ENCODE data around the gene ABHD1.
"Not testable (repeated sequence)": the region's sequence is repeated elsewhere in the genome, so short reads cannot be mapped to it uniquely, and the experiment has no call there.

The ABHD1 gene

DNA sequence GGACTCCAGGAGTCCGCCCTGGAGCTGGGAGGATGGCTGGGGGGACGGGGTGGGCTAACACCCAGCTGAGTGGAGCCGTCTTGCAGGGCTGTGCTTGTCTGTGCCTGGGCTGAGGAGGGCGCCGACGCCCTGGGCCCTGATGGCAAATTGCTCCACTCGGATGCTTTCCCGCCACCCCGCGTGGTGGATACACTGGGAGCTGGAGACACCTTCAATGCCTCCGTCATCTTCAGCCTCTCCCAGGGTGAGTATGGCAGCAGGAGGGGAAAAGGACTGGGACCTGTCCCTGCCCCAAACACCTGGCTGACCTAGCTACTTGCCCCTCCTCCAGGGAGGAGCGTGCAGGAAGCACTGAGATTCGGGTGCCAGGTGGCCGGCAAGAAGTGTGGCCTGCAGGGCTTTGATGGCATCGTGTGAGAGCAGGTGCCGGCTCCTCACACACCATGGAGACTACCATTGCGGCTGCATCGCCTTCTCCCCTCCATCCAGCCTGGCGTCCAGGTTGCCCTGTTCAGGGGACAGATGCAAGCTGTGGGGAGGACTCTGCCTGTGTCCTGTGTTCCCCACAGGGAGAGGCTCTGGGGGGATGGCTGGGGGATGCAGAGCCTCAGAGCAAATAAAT is 24.2 kb upstream of the ABHD1 start:
- H4K20me1 ChIP-seq, result no peaks in the 10 kb centered on the region
- H3K9me3 ChIP-seq (replicated peaks in 1 of 11), result no peaks in the 10 kb centered on the region
- H3K4me1 ChIP-seq, result peaks cover 15 to 24% (median 19%) of the 10 kb centered on the region in 10 experiments; a peak in 19 of 20 replicates
- no peak for TF ChIP-seq Cebpa-rat (IDR thresholded peaks at IDR 0.05)
- peak overlapping the region in 4 of 11 experiments; percentile 12 to 50 (median 42); a peak in 4 of 22 replicates for H3K4me2 ChIP-seq
- H3K27ac ChIP-seq, result no peak overlapping the region
- H3K4me3 ChIP-seq, result no peak overlapping the region
- H3K36me3 ChIP-seq, result no peaks in the 10 kb centered on the region
- H3K27me3 ChIP-seq, result no peaks in the 10 kb centered on the region
- H3K9ac ChIP-seq, result peak overlapping the region in 1 of 11 experiments; percentile 19; a peak in 4 of 22 replicates

- H3K4me1 ChIP-seq, result peaks cover 16 to 24% (median 19%) of the 10 kb centered on the region in 10 experiments; a peak in 19 of 20 replicates
- no peaks in the 10 kb centered on the region for H3K9me3 ChIP-seq (replicated peaks in 1 of 11)
- H3K27ac ChIP-seq, result no peak overlapping the region
- no peak overlapping the region for H3K4me3 ChIP-seq
- H3K4me2 ChIP-seq, result no peak overlapping the region
- H4K20me1 ChIP-seq, result no peaks in the 10 kb centered on the region
- no peaks in the 10 kb centered on the region for H3K36me3 ChIP-seq
- no peaks in the 10 kb centered on the region for H3K27me3 ChIP-seq
- H3K9ac ChIP-seq, result no peak overlapping the region
- no peak for TF ChIP-seq Cebpa-rat (IDR thresholded peaks at IDR 0.05)
These were observed 23.6 kb upstream of the ABHD1 start for GRCh38 chr2:27100036-27100435.

GRCh38 chr2:27102329-27102728 is 21.3 kb upstream of the ABHD1 start:
- Histone ChIP-seq H3K9me3 (replicated peaks in 1 of 11) (no peaks in the 10 kb centered on the region), H3K4me1 (peaks cover 13 to 27% (median 17%) of the 10 kb centered on the region in 10 experiments), H3K4me3 (no peak overlapping the region), H3K4me2 (no peak overlapping the region), H3K36me3 (no peaks in the 10 kb centered on the region), H3K27ac (no peak overlapping the region), H4K20me1 (no peaks in the 10 kb centered on the region), H3K9ac (no peak overlapping the region), H3K27me3 (no peaks in the 10 kb centered on the region)
- no peak for TF ChIP-seq Cebpa-rat (IDR thresholded peaks at IDR 0.05)

- Histone ChIP-seq H3K9me3 (replicated peaks in 1 of 11) (no peaks in the 10 kb centered on the region), H3K4me3 (no peak overlapping the region), H3K9ac (peak overlapping the region in 2 of 11 experiments; percentile 17 to 22; a peak in 1 of 22 replicates), H3K4me1 (peaks cover 9 to 18% (median 13%) of the 10 kb centered on the region in 10 experiments), H3K36me3 (no peaks in the 10 kb centered on the region), H4K20me1 (no peaks in the 10 kb centered on the region), H3K27me3 (no peaks in the 10 kb centered on the region), H3K27ac (no peak overlapping the region), H3K4me2 (peak overlapping the region; percentile 38 to 69 (median 55); a peak in 21 of 22 replicates)
- no peak for TF ChIP-seq Cebpa-rat (IDR thresholded peaks at IDR 0.05)
These were observed 17.6 kb upstream of the ABHD1 start for GRCh38 chr2:27105981-27106380.

DNA sequence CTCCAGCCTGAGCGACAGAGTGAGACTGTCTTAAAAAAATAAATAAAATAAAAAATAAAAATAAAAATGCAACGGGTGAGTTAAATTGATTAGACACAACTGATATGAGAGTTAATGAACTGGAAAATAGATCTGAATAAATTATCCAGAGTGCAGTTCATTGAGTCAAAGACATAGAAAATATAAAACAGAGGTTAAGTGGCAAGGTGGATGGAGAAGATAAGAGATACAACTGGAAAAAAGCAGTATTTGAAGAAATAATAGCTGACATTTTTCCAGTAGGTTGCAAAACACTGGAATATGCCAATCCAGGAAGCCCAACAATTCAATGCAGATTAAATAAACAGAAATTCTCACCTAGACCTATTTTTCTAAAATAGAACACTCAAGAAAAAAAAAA is 15.4 kb upstream of the ABHD1 start:
- no peak overlapping the region for H3K27ac ChIP-seq
- no peaks in the 10 kb centered on the region; a peak in 1 of 22 replicates for H4K20me1 ChIP-seq
- H3K9me3 ChIP-seq (replicated peaks in 1 of 11), result no peaks in the 10 kb centered on the region
- no peaks in the 10 kb centered on the region for H3K36me3 ChIP-seq
- H3K27me3 ChIP-seq, result no peaks in the 10 kb centered on the region
- H3K4me2 ChIP-seq, result no peak overlapping the region
- no peak for TF ChIP-seq Cebpa-rat (IDR thresholded peaks at IDR 0.05)
- H3K9ac ChIP-seq, result no peak overlapping the region
- H3K4me3 ChIP-seq, result no peak overlapping the region
- peaks cover 9 to 18% (median 13%) of the 10 kb centered on the region in 10 experiments for H3K4me1 ChIP-seq

DNA sequence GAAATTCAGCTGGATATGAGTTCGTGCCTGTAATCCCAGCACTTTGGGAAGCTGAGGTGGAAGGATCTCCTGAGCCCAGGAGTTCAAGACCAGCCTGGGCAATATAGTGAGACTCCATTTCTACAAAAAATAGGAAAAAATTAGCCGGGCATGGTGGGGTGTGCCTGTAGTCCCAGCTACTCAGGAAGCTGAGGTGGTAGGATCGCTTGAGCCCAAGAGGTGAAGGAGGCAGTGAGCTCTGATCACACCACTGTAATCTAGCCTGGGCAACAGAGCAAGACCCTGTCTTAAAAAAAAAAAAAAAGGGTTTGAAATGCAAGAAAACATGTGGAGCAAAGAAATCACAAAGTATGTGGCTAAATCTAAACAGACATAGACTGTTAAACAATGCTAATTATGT is 14.5 kb upstream of the ABHD1 start:
- H3K4me3 ChIP-seq, result no peak overlapping the region
- no peak overlapping the region for H3K9ac ChIP-seq
- H3K9me3 ChIP-seq (replicated peaks in 1 of 11), result no peaks in the 10 kb centered on the region
- H4K20me1 ChIP-seq, result no peaks in the 10 kb centered on the region; a peak in 1 of 22 replicates
- no peak overlapping the region for H3K4me2 ChIP-seq
- no peak for TF ChIP-seq Cebpa-rat (IDR thresholded peaks at IDR 0.05)
- no peaks in the 10 kb centered on the region for H3K27me3 ChIP-seq
- peaks cover 9 to 18% (median 13%) of the 10 kb centered on the region in 10 experiments for H3K4me1 ChIP-seq
- H3K27ac ChIP-seq, result no peak overlapping the region
- H3K36me3 ChIP-seq, result no peaks in the 10 kb centered on the region

DNA sequence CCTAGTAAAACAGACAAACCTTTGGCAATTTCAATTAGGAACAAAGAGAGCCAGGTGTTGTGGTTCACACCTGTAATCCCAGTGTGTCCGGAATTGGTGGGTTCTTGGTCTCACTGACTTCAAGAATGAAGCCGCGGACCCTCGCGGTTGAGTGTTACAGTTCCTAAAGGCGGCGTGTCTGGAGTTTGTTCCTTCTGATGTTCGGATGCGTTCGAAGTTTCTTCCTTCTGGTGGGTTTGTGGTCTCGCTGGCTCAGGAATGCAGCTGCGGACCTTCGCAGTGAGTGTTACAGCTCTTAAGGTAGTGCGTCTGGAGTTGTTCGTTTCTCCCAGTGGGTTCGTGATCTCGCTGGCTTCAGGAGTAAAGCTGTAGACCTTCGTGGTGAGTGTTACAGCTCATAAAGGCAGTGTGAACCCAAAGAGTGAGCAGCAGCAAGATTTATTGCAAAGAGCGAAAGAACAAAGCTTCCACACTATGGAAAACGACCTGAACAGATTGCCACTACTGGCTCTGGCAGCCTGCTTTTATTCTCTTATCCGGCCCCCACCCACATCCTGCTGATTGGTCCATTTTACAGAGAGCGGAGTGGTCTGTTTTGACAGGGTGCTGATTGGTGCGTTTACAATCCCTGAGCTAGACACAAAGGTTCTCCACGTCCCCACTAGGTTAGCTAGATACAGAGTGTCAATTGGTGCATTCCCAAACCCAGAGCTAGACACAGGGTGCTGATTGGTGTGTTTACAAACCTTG is 12.8 kb upstream of the ABHD1 start:
- not testable (repeated sequence) for H3K36me3 ChIP-seq; H3K27me3 ChIP-seq; H3K4me3 ChIP-seq; H3K4me2 ChIP-seq; H3K9ac ChIP-seq; H3K27ac ChIP-seq; H3K9me3 ChIP-seq (replicated peaks in 1 of 11); H4K20me1 ChIP-seq
- peaks cover 6 to 11% (median 8%) of the 10 kb centered on the region in 10 experiments for H3K4me1 ChIP-seq

DNA sequence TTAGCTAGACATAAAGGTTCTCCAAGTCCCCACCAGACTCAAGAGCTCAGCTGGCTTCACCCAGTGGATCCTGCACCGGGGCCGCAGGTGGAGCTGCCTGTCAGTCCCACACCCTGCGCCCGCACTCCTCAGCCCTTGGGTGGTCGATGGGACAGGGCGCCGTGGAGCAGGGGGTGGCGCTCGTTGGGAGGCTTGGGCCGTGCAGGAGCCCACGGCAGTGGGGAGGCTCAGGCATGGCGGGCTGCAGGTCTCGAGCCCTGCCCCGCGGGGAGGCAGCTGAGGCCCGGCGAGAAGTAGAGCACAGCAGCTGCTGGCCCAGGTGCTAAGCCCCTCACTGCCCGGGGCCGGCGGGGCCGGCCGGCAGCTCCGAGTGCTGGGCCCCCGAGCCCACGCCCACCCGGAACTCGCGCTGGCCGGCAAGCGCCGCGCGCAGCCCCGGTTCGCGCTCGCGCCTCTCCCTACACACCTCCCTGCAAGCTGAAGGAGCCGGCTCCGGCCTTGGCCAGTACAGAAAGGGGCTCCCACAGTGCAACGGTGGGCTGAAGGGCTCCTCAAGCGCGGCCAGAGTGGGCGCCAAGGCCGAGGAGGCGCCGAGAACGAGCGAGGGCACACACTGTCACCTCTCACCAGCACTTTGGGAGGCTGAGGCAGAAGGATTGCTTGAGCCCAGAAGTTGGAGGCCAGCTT is 12.1 kb upstream of the ABHD1 start:
- not testable (repeated sequence) for H3K36me3 ChIP-seq; H3K9ac ChIP-seq; H4K20me1 ChIP-seq; H3K4me1 ChIP-seq; H3K9me3 ChIP-seq (replicated peaks in 1 of 11); H3K27me3 ChIP-seq; H3K27ac ChIP-seq; H3K4me2 ChIP-seq; H3K4me3 ChIP-seq

DNA sequence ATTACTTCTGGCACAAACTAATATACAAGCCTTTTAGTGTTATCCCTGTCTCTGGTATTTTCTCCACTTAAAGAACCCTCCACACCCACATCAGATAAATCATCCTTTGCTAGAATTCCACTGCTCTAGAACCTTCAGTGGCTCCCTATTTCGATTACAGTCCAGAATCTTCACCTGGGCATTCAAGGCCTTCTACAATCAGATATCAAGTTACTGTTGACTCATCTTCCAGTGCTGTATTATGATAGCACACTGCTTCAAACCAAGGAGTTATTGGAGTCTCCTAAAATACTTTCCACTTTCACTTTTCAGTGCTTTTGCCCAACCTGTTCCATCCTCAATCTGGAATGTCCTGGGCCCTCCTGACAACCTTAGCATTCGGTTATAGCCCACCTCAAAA is 8.1 kb upstream of the ABHD1 start:
- TF ChIP-seq Cebpa-rat (IDR thresholded peaks at IDR 0.05), result no peak

More for the DNA sequence above, 8.1 kb upstream of the ABHD1 start:
- Histone ChIP-seq H3K36me3 (no peaks in the 10 kb centered on the region), H3K4me1 (peaks cover 0 to 11% (median 2%) of the 10 kb centered on the region in 10 experiments; a peak in 5 of 20 replicates), H3K27me3 (peaks cover 33 to 37% (median 36%) of the 10 kb centered on the region in 11 experiments), H4K20me1 (no peaks in the 10 kb centered on the region; a peak in 1 of 22 replicates), H3K27ac (no peak overlapping the region), H3K9me3 (replicated peaks in 1 of 11) (no peaks in the 10 kb centered on the region), H3K4me3 (no peak overlapping the region), H3K9ac (no peak overlapping the region), H3K4me2 (no peak overlapping the region)

Measured in BLaER1 treated with 17β-estradiol and CSF1 and Interleukin-3, amounts not matched to agents 10 nM and 100 nM (cell line).